Measurements from ENCODE around the gene ULK4. TPM values are rescaled to one million over a fixed set of nuclear protein-coding genes. Genes with fewer than 3 reads are reported as not detected.

ULK4 gene
- total and polyA plus RNA-seq, 10 donors, result 2.0 to 33.3 (median 12.9) TPM

DNA sequence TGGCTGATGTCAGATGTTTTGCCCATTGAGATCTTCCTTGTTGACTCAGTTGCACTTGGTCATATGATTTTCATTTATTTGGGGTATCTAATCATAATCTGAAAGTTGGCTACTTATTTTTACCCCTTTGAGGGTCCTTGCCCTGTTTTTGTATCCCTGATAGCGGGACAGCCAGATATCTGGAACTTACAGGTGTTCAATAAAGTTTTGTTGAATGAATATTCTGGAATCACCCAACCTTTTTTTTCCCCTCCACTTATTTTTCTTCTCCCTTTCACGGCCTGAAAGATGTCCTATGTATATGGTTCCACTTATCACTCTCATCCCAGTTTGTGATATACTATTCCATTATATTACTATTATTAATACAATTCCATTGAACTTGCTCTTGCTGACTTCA, 749.8 kb downstream of the ULK4 start:
- H3K27me3 ChIP-seq (replicated peaks in 1 of 7), result no peaks in the 10 kb centered on the region
- H3K4me3 ChIP-seq, result no peak overlapping the region
- 93 to 98% (median 96%) methylated on average over 2 of the region's 2 CpGs for WGBS, 5 donors
- peaks cover 0 to 12% (median 0%) of the 10 kb centered on the region in 6 donors for H3K36me3 ChIP-seq
- H3K9me3 ChIP-seq, result no peaks in the 10 kb centered on the region
- TF ChIP-seq, protein P1, sequence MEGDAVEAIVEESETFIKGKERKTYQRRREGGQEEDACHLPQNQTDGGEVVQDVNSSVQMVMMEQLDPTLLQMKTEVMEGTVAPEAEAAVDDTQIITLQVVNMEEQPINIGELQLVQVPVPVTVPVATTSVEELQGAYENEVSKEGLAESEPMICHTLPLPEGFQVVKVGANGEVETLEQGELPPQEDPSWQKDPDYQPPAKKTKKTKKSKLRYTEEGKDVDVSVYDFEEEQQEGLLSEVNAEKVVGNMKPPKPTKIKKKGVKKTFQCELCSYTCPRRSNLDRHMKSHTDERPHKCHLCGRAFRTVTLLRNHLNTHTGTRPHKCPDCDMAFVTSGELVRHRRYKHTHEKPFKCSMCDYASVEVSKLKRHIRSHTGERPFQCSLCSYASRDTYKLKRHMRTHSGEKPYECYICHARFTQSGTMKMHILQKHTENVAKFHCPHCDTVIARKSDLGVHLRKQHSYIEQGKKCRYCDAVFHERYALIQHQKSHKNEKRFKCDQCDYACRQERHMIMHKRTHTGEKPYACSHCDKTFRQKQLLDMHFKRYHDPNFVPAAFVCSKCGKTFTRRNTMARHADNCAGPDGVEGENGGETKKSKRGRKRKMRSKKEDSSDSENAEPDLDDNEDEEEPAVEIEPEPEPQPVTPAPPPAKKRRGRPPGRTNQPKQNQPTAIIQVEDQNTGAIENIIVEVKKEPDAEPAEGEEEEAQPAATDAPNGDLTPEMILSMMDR (IDR thresholded peaks at IDR 0.05 in 8 of 11, conservative IDR thresholded peaks at IDR 0.05 in 3 of 11), result no peak
- TF ChIP-seq POLR2AphosphoS5 (IDR thresholded peaks at IDR 0.05) (no peak), POLR2A (IDR thresholded peaks at IDR 0.05) (no peak)
- no peak for DNase-seq
- intact Hi-C loops (cut with DNase I; ENCODE audit: low total_unique reads), result no loop called here
- no peak overlapping the region for H3K27ac ChIP-seq
- H3K4me1 ChIP-seq, result peaks cover 48 to 98% (median 88%) of the 10 kb centered on the region in 6 donors

DNA sequence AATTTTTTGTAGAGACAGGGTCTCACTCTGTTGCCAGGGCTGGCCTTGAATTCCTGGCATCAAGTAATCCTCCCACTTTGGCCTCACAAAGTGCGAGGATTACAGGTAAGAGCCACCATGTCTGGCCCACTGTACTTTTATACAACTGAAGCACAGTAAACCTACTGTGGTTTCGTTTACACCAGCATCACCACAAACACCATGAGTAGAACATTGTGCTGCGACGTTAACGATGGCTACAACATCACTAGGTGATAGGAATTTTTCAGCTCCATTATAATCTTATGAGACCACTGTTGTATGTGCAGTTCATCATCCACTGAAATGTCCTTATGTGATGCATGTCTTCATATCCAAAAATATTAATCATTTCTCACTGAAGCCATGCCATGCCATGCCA, 750.9 kb downstream of the ULK4 start:
- Histone ChIP-seq H3K36me3 (peaks cover 0 to 12% (median 0%) of the 10 kb centered on the region in 6 donors), H3K4me3 (no peak overlapping the region), H3K4me1 (peaks cover 45 to 98% (median 88%) of the 10 kb centered on the region in 6 donors), H3K27ac (no peak overlapping the region), H3K27me3 (replicated peaks in 1 of 7) (no peaks in the 10 kb centered on the region), H3K9me3 (no peaks in the 10 kb centered on the region)
- intact Hi-C loops (cut with DNase I; ENCODE audit: low total_unique reads), result no loop called here
- DNase-seq, result no peak
- 87 to 93% (median 91%) methylated on average over 5 of the region's 5 CpGs for WGBS, 5 donors
- TF ChIP-seq POLR2A (IDR thresholded peaks at IDR 0.05) (no peak), POLR2AphosphoS5 (IDR thresholded peaks at IDR 0.05) (no peak)
- TF ChIP-seq, protein P1 (IDR thresholded peaks at IDR 0.05 in 8 of 11, conservative IDR thresholded peaks at IDR 0.05 in 3 of 11), result no peak

DNA sequence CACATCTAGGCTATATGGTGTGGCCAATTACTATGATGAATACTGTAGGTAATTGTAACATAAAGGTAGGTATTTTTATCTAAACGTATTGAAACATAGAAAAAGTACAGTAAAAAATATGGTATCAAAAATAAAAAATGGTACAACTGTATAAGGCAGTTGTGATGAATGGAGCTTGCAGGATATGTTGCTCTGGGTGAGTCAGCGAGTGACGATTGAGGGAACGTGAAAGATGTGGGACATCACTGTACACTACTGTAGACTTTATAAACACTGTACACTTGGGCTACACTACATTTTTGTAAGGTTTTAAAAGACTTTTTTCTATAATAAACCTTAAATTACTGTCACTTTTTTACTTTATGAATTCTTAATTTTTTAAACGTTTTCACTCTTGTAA, 752.3 kb downstream of the ULK4 start:
- Histone ChIP-seq H3K27me3 (replicated peaks in 1 of 7) (no peaks in the 10 kb centered on the region), H3K4me3 (no peak overlapping the region), H3K27ac (no peak overlapping the region), H3K36me3 (peaks cover 0 to 12% (median 0%) of the 10 kb centered on the region in 6 donors), H3K4me1 (peaks cover 41 to 98% (median 88%) of the 10 kb centered on the region in 6 donors), H3K9me3 (no peaks in the 10 kb centered on the region)
- intact Hi-C loops (cut with DNase I; ENCODE audit: low total_unique reads), result loop anchor here (10.0 kb wide), 1 partner anchor 625 kb away; no protein-coding TSS in a partner anchor
- TF ChIP-seq POLR2AphosphoS5 (IDR thresholded peaks at IDR 0.05) (no peak), POLR2A (IDR thresholded peaks at IDR 0.05) (no peak)
- TF ChIP-seq, protein P1 (IDR thresholded peaks at IDR 0.05 in 8 of 11, conservative IDR thresholded peaks at IDR 0.05 in 3 of 11), result no peak
- 93 to 97% (median 93%) methylated on average over 5 of the region's 5 CpGs for WGBS, 5 donors
- DNase-seq, result no peak

DNA sequence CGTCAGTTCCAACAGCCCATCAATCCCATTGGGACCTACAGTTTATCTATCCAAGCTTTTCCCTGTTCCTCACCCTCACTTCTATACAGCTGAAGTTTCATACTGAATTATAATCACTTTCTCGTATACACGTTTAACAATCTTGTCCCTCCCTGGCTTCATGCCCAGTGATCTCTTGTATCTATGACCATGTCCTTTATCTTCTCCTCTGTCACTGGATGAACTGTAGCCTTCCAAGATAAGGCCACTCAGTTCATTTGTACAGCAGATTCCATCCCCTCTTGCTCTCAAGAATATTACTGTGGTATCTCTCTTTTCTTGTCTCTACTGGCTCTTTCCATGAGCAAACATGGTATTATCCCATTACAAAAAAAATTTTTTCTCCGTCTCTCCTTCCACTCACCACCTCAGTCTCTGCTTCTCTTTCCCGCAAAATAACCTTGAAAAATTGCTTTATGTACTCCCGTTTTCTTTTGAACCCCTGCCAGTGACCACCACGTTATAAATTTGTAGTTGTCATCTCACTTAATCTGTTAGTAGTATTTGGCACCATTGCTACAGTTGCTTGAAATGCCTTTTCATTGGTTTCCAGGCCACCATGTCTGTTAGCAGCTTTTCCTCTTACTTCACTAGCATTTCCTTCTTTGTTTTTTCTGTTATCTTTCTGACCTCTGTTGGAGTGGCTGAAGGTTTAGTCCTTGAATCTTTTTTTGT, 753.2 kb downstream of the ULK4 start:
- Histone ChIP-seq H3K4me3 (no peak overlapping the region), H3K27me3 (replicated peaks in 1 of 7) (no peaks in the 10 kb centered on the region), H3K4me1 (peaks cover 43 to 98% (median 89%) of the 10 kb centered on the region in 6 donors), H3K27ac (peak overlapping the region in 3 of 8 donors; percentile 10 to 27 (median 15)), H3K36me3 (peaks cover 0 to 12% (median 0%) of the 10 kb centered on the region in 6 donors), H3K9me3 (no peaks in the 10 kb centered on the region)
- TF ChIP-seq POLR2A (IDR thresholded peaks at IDR 0.05) (no peak), POLR2AphosphoS5 (IDR thresholded peaks at IDR 0.05) (no peak)
- TF ChIP-seq, protein P1 (IDR thresholded peaks at IDR 0.05 in 8 of 11, conservative IDR thresholded peaks at IDR 0.05 in 3 of 11), result no peak
- intact Hi-C loops (cut with DNase I; ENCODE audit: low total_unique reads), result loop anchor here (10.0 kb wide), 1 partner anchor 624 kb away; no protein-coding TSS in a partner anchor
- no peak for DNase-seq
- WGBS, 5 donors, result 55 to 79% (median 60%) methylated on average over 7 of the region's 7 CpGs

Data from spleen (tissue), 11 donors.